CMK (cell line): Measurements from ENCODE around the gene MICAL2.

Experiments used
- DNase-seq: peaks from one replicate; pipeline ENCODE4 v3.0.0-alpha.2; 2010; ENCODE audit warnings: low read depth

The MICAL2 gene

DNA sequence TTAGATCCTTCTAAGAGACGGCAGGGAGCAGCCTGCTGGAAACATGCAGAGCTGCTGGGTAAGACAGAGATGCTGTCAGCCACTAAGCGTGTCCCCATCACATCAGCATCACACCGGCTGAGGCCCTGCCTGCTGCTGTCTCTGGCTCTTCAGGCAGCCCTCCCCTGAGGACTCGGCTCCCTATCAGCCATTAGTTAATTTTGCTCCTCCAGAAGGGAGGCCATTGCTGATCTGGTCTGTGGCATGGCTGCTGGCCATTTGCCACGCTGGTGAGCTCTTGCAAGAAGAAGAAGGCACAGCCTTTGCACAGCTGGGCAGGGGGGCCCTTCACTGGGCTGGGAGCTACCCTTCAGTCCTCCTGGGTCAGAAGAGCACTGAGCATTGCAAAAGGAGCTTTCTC is 135.8 kb downstream of the MICAL2 start:
- no peak for DNase-seq

DNA sequence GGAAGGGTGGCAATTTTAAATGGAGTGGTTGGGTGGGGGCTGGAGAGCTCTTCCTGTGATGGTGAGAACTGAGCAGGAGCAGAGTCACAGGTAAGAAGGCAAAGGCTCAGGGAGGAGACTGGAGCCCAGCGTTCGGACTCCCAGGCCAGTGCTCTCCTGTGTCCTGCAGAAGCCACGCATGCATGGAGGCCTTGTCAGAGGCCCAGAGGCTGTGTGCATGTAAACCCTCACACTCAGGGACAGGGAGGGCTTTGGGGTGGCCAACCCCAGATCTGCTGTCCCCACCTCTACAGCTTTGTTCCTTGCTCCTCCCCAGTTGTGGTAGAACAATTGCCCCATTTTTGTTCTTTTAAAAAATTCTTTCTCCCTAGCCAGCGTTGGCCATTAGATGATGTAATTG is 136.6 kb downstream of the MICAL2 start:
- DNase-seq = no peak

DNA sequence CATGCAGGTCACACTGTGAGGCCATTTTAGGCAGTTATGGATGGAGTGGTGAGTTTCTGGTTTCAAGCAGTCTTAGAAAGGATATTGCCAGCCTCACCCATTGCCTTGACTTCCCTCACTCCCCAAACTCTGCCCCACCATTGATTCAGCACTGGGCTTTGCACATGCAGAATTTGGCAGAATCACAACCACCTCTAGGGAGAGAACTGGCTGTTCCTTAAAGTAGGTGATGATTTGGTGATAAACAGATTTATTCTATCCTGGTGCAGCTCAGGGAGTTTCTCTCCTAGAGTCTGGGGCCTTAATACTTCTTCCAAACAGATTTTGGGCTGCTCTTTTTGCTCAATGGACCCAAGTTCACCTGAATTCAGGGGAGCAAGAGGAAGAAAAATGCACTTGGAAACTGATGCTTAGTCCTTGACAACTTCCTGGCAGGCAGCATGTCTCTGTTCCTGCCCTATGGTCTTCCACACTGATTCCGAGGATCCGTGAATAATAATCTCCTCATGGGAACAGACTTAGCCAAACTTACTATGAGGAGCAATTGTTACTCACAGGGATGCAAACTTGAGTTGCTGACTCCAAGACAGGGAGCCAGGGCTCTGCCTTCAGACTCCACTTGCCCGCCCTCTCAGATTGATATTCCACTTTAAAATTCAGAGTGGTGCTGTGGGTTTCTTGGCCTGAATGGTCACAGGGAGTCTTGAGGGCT is 137.3 kb downstream of the MICAL2 start:
- no peak for DNase-seq

DNA sequence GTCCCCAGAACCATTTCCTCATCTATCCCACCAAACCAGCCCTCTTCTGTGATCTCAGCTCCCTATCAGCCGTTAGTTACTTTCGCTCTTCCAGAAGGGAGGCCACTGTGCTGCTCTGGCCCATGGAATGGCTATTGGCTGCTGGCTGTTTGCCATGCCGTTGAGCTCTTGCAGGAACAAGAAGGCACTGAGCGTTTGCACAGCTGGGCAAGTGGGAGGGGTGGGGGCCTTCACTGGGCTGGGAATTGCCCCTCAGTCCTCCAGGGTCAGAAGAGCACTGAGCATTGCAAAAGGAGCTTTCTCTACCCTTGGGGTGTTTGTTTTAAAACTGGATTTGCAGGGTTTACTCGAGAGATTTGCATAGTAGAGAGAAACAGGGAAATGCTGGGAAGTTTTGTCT is 137.9 kb downstream of the MICAL2 start:
- DNase-seq = no peak

DNA sequence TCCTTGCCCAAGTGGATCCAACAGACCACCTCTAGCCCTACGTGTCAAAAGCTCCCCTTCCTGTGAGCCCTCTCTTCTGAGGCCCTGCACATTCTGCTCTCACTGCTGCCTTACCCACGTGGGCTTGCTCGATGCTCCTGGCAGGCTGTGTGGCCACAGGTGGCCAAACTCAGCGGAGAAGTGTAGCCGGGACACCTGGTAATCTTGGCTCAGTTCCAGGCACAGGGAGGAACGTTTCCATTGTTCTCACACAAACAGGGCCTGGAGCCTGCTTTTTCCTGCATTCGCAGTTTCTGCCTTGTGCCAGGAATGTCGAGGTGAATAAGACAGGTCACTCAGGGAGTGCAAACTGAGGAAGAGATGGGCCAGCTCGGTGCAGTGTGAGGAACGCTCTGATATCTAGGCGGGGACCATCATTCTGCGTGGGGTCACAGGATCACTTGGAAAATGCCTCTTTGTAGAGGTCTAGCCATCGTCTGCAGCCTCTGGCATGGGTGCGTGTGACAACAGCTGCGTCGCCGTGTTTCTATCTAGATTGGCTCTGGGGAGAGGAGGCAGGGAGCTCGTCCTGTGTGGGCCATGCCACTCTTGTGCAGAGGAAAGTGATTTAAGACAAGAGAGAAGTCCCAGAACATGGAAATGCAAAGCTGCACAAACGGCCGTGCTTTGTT is 139.3 kb downstream of the MICAL2 start:
- no peak for DNase-seq

DNA sequence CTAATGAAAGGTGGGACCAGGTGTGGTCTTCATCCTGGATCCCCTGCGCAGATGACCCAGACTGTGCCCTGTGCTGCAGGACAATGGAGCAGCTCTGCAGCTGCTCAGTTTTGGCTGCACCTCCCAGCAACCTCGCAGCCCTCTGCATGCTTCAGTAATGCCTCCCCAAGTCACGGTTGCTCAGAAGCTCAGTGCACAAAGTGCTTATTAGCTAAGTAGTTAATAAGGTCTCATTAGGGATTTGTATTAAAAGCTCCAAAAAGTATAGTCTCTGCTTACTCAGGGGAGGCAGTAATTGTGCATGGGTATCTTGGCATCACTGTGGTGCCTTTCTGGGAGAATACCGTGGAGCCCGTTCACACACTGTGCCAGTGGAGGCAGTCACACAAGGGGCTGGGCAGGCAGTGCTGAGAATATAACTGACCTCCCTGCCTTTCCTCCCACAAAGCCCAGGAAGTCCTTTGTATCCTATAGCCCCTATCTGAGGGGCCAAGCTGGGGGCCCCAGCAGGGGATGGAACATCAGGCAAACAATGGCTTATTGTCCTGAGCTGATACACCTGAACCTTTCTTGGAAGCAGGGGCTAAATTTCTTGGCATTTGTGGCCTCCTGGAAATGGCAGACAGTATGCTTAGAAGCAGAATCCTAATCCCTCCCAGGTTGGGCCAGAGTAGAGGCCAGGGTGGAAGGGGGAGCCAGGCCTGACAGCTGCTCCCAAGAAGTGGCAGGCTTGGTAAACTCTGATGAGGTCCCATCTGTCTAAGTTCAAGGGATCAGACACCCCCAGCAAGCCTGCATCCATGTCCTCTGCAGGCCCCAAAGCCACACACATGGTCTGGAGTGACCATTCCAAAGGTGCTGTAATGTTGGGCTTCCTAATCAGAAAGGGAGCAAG is 141.5 kb downstream of the MICAL2 start:
- DNase-seq = no peak

DNA sequence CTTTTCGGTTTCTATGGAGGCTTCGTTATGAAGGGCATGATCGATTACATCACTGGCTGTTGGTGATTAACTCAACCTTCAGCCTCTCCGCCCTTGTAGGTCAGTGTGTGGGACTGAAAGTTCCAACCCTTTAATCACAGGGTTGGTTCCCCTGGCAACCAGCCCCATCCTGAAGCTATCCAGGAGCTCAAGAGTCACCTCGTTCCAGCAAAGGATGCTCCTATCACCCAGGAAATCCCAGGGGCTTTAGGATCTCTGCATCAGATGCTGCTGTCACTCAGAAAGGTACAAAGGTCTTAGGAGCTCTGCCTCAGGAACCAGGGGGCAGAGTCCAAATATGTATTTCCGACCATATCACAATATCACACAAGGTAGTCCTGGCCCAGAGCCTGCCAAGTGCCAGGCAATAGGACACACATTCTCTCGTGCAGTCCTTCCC is 143.5 kb downstream of the MICAL2 start:
- no peak for DNase-seq

DNA sequence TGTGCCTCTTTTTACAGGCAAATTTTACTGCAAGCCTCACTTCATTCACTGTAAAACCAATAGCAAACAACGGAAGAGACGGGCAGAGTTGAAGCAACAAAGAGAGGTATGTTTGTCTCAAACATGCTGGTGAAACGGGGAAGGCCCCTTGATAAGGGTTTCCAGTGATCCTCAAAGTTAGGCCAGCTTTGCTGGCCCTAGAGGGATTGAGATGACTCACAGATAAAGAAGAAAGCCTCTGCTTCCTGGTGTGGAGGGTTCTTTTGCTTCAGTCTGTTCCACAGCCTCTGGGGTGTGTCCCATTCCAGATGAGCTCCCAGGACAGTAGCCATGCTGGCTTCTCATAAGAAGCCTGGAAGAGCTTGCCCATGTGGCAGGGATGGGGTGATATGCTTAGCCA is 148.1 kb downstream of the MICAL2 start:
- DNase-seq = no peak

DNA sequence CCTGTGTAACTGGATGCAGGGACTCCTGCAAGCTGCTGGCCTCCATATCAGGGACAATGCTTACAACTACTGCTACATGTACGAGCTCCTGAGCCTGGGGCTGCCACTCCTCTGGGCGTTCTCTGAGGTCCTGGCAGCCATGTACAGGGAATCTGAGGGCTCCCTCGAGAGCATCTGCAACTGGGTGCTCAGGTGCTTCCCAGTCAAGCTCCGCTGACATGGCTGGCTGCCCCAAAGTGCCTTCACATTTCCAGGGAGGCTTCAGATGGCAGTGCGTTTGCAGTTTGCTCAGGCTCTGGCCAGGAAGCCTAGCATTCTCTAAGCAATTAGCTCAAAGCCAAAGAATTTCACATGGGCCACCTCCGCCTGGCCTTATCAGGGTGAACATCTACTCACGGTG is 149.6 kb downstream of the MICAL2 start:
- DNase-seq = no peak

DNA sequence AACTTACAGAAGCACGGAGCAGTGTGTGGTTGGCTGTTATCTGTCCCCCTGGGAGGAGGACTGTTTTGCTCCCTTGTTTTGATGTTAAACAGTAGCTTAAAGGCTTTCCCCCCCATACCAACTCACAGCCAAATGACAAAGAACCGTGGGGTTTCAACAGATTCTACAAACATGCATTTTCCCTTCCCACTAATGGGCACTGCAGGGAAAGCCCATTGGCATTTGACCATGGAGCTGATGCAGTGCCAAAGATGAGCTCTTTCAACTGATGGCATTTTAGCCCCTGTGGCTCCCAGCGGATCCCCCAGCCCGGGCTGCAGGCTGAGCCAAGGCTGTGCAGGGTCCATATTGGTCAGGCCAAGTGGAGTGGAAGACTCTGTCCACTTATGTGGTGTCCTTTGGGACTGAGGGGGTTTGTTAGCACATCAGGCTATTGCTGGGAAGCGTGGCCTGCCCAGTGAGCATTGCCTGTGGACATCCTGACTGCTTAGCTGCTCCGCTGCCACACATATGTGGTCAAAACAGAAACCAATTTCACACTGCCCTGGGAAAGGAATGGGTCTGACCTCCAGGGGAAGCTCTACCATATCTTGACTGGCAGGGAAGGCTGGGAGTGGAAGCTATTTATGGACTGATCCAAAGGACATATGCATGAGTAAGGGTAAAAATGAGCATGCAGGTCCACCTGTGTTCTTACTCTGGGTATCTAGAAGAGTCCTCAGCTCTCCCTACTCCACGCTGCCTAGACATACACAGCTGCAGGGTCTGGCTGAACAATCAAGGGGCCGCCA is 150.5 kb downstream of the MICAL2 start:
- DNase-seq = no peak

DNA sequence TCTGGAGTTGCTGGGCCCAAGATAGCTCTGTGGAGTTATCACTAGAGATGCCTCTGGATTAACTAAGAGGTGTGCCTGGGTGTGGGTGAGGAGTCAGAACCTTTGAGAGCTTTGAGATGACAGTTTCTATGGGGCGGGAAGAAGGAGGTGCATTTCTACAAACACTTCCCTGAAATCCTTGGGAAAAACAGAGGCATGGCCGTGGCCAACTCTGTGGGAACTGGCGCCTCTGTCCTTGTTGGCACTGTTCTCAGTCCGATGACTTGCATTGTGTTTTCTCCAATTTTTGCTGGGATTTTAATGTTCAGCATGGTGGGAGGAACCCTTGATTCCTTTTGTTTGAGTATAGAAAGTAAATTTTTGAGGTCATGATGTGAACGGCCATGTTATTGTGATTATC is 151.2 kb downstream of the MICAL2 start:
- DNase-seq = no peak

DNA sequence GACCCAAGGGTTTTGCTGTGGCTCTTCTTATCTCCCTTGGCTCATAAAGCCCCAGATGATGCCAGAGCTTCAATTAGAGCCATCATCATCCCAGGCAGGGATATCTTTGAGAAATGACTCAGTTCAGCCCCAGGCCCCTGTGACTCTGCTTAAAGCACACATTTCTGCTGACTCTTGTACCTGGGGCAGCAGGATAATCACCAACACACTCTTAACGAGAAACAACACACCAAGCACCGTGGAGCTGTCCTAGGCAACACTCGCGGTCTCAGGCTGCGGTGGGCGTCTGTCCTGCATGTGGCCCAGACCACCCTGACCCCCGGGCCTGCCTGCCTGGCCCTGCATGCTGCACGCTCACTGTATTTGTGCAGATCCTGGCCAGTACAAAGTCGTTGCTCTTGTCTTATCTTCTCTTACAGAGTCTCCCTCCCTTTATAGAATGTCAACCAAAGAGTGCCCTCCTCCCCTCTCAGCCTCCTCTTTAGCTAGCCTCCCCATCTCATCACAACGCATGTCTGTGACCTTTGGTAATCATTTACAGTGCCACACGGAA is 152.8 kb downstream of the MICAL2 start:
- no peak for DNase-seq

DNA sequence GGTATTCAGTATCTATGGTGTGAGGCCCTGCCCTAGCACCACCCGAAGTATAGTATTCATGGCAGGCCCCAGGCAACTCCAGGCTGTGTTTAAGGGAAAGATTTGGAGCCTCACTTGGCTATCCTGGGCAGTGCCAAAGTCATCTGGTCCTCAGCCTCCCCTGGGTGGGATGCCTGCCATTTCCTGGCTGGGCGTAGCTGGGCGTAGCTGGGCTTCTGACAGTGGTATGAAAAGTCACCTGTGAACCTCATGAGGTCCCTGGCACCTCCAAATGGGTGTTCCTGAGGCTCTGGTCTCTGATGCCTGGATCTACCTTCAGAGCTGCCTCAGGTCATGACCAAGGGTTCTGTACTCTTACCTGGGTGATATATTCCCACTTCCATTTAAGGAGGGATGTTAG is 154.0 kb downstream of the MICAL2 start:
- no peak for DNase-seq

DNA sequence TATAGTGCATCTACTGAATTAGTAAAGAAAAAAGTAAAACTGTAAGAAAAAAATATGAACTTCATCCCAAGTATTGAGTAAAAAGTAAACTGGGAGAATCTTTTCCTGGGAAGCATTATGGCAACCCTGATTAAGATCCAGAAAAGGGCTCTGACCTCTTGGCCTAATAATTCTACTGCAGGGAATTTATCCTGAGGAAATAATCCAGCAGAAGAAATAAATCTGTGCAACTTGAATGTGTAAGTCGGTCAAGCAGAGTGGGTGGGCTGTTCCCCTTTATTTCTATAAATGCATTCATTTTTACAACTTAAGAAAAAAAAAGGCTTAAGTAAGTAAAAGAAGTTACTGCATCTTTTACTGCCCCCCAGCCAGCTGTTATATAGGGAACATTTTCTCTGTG is 155.7 kb downstream of the MICAL2 start:
- no peak for DNase-seq

DNA sequence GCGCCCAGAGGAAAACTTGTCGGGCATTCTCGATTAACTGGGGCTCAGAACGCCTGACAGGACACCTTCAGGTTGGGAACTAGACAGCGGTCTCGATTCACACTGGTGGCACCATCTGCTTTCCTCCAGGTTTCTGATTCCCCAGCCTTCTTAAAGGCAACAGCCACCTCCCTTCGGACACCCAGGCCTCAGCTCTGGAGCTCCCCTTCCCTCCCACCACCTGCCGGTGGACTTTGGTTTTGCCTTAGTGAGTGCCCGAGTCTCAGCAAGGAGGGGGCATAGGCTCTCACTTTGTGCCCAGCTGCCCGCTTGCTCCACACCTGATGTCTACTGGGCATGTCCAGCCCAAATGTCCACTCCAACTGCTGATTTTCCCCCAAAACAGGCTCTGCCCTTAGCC is 156.6 kb downstream of the MICAL2 start:
- DNase-seq = no peak

DNA sequence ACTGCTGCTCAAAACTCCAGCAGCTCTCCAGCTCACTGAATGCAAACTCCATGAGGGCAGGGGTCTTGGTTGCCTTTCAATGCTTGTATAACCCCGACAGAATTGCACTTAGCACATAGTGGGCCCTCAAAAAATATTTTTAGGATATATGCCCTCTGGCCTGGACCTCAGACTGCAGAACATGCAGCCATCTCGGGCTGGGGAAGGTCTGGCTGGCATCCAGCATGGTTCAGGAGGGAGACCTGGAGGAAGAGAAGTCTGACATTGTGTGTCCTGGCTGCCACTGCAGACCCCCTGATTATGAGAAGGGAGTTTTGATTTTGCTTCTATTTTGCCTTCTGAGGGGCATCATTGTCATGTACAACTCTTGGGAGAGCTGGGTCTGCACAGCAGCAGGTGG is 157.5 kb downstream of the MICAL2 start:
- no peak for DNase-seq

DNA sequence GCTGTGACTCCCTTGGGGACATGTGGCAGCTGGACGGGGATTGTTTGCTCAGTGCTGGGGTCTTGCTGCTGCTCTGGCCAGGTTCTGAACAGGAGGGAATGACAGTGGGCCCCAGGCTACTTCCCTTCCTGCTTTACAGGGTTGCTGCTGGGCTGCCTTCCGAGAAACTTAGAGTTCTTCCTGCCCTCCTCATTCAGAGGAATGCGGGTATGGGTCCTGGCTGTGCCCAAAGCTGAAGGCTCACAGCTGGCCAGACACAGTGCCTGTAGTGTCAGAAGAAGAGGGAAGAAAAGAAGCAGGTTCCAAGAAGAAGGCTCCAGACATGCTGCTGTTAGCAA is 158.7 kb downstream of the MICAL2 start:
- DNase-seq = no peak

DNA sequence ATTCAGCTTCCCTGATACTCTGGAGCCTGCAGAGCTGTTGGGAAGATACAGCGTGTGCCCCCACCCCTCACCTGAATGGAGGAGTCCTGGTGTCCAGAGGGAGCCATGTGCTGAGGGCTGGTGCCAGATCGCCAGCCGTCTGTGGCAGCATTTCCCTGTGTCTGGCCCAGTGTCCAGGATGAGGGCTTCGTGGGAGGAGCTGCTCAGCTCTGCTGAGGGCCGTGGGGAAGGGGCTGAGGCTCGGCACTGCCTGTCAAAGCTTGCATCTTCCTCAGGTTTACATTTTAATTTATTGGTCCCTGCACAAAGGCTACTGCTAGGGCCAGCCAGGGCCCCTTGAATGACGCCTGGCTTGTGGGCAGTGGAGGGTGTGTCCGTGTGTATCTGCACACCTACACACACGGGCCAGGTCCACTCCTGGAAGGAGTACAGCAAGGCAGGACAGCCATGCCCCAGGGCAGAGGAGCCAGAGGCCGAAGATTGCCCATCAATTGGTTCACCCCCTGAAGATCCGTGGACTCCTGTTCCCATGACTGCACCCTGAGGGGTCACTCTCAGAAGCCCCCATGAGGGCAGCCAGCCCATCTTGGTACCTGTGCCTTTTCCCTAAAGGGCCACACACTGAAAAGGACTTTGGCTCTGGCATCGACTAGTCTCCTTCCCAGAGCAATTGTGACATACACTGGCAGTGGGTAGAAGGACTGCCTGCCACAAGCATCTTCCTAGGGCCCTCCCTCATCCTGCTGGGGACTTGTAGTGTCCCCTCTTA is 159.2 kb downstream of the MICAL2 start:
- DNase-seq = no peak

DNA sequence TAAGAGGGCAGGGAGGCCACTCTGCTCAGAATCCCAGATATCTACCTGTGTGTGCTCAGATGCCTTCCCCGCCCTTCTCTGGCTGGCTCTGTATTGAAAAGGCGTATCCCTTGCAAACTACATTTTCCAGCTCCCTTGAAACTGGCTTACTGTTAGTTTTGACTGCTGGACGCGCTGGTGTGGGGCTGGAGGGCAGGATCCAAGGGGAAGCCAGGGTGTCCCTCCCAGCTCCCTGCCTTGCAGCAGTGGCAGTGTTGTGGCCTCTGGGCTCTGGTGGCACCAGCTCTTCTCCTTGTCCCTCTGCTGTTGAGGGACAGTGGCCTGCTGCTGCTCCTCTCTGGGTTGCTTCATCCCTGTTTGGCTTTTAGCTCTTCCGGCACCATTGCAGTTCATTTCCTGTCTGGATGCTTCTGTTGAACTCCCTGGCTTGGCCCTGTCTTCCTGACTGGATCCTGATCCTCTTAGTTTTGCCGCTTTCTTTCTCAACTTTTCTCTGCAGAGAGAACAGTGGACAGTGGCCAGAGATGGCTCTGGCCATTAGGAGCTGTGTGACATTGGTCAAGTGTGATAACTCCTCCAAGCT is 159.9 kb downstream of the MICAL2 start:
- DNase-seq = no peak

DNA sequence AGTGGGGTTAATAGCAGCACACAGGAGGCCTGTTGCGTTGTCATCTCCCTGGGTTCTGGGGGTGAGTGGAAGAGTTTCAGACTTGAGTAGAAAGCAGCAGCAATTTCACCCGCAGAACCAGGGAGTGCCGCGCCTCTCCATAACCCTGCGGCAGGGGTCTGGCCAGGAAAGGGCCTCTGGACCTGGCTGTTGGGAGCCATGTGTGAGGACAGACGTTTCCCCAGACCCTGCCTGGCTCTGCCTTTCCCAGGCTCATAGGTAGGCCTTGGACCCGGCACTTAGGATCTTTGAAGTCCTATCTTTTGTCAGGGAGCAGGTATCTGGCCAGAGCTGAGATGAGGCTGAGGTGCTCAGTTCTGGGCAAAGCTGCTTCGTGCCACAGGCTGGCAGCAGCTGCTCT is 160.4 kb downstream of the MICAL2 start:
- no peak for DNase-seq

DNA sequence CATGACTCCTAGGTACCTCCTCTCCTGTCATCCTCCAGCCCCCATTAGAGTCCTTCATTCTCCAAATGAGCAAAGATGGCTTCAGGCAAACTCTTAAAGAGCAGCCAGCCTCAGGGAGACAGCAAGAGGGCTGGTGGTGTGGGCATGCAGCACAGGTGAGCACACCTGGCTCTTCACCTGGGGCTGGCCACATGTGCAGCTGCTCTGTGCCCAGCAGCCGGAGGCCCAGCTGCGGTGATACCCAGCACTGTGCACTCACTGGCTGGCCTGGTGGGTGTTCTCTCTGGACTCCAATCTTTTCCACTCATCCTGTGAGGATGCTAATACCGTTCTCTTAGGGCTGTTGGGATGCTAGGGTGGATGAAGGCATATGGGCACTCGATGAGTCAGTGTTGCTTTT is 160.9 kb downstream of the MICAL2 start:
- DNase-seq = no peak
